ENCODE measurements around the gene MACROD2.

MACROD2 gene

GRCh38 chr20:14712302-14712739 lies 717.0 kb downstream of the MACROD2 start:
- H3K36me3 ChIP-seq (ENCODE audit: insufficient read depth, low read length) = no peaks in the 10 kb centered on the region
- H3K4me3 ChIP-seq (ENCODE audit: low read length) = no peak overlapping the region
- no peaks in the 10 kb centered on the region for H3K9me3 ChIP-seq (ENCODE audit: low read length)
- H3K27me3 ChIP-seq (ENCODE audit: insufficient read depth, low read length) = no peaks in the 10 kb centered on the region
- no peak overlapping the region for H2AFZ ChIP-seq (ENCODE audit: low read depth, low read length)
- peaks cover 23% of the 10 kb centered on the region for H3K4me1 ChIP-seq (ENCODE audit: insufficient read depth, low read length)

- H3K4me1 ChIP-seq (ENCODE audit: insufficient read depth, low read length) = peaks cover 23% of the 10 kb centered on the region
These were observed 720.1 kb downstream of the MACROD2 start for GRCh38 chr20:14715400-14715799.

GRCh38 chr20:14716351-14716801 lies 721.1 kb downstream of the MACROD2 start:
- Histone ChIP-seq H3K27me3 (ENCODE audit: insufficient read depth, low read length) (no peaks in the 10 kb centered on the region), H3K4me3 (ENCODE audit: low read length) (peak overlapping the region; percentile 2), H3K4me1 (ENCODE audit: insufficient read depth, low read length) (peaks cover 23% of the 10 kb centered on the region), H3K36me3 (ENCODE audit: insufficient read depth, low read length) (no peaks in the 10 kb centered on the region), H3K9me3 (ENCODE audit: low read length) (no peaks in the 10 kb centered on the region), H2AFZ (ENCODE audit: low read depth, low read length) (peak overlapping the region; percentile 44)

More at GRCh38 chr20:14715400-14715799, 720.1 kb downstream of the MACROD2 start:
- Histone ChIP-seq H3K36me3 (ENCODE audit: insufficient read depth, low read length) (no peaks in the 10 kb centered on the region), H3K27me3 (ENCODE audit: insufficient read depth, low read length) (no peaks in the 10 kb centered on the region), H3K4me3 (ENCODE audit: low read length) (peak overlapping the region; percentile 2), H2AFZ (ENCODE audit: low read depth, low read length) (peak overlapping the region; percentile 44), H3K9me3 (ENCODE audit: low read length) (no peaks in the 10 kb centered on the region)

- Histone ChIP-seq H3K36me3 (ENCODE audit: insufficient read depth, low read length) (no peaks in the 10 kb centered on the region), H3K27me3 (ENCODE audit: insufficient read depth, low read length) (no peaks in the 10 kb centered on the region), H3K4me1 (ENCODE audit: insufficient read depth, low read length) (peaks cover 31% of the 10 kb centered on the region), H2AFZ (ENCODE audit: low read depth, low read length) (no peak overlapping the region), H3K4me3 (ENCODE audit: low read length) (no peak overlapping the region), H3K9me3 (ENCODE audit: low read length) (no peaks in the 10 kb centered on the region)
These were observed 722.1 kb downstream of the MACROD2 start for GRCh38 chr20:14717134-14717999.

GRCh38 chr20:14720251-14720650 lies 724.9 kb downstream of the MACROD2 start:
- no peak overlapping the region for H3K4me3 ChIP-seq (ENCODE audit: low read length)
- H3K36me3 ChIP-seq (ENCODE audit: insufficient read depth, low read length) = no peaks in the 10 kb centered on the region
- H3K9me3 ChIP-seq (ENCODE audit: low read length) = no peaks in the 10 kb centered on the region
- H3K4me1 ChIP-seq (ENCODE audit: insufficient read depth, low read length) = peaks cover 23% of the 10 kb centered on the region
- no peaks in the 10 kb centered on the region for H3K27me3 ChIP-seq (ENCODE audit: insufficient read depth, low read length)
- no peak overlapping the region for H2AFZ ChIP-seq (ENCODE audit: low read depth, low read length)

- peaks cover 8% of the 10 kb centered on the region for H3K4me1 ChIP-seq (ENCODE audit: insufficient read depth, low read length)
- no peaks in the 10 kb centered on the region for H3K9me3 ChIP-seq (ENCODE audit: low read length)
- H2AFZ ChIP-seq (ENCODE audit: low read depth, low read length) = no peak overlapping the region
- no peaks in the 10 kb centered on the region for H3K36me3 ChIP-seq (ENCODE audit: insufficient read depth, low read length)
- H3K4me3 ChIP-seq (ENCODE audit: low read length) = no peak overlapping the region
- H3K27me3 ChIP-seq (ENCODE audit: insufficient read depth, low read length) = no peaks in the 10 kb centered on the region
These were observed 726.7 kb downstream of the MACROD2 start for GRCh38 chr20:14721926-14722452.

- Histone ChIP-seq H3K9me3 (ENCODE audit: low read length) (no peaks in the 10 kb centered on the region), H3K4me3 (ENCODE audit: low read length) (no peak overlapping the region), H3K4me1 (ENCODE audit: insufficient read depth, low read length) (peaks cover 8% of the 10 kb centered on the region), H3K27me3 (ENCODE audit: insufficient read depth, low read length) (no peaks in the 10 kb centered on the region), H2AFZ (ENCODE audit: low read depth, low read length) (no peak overlapping the region), H3K36me3 (ENCODE audit: insufficient read depth, low read length) (no peaks in the 10 kb centered on the region)
These were observed 728.3 kb downstream of the MACROD2 start for GRCh38 chr20:14723614-14724013.

- Histone ChIP-seq H3K4me3 (ENCODE audit: low read length) (no peak overlapping the region), H3K36me3 (ENCODE audit: insufficient read depth, low read length) (no peaks in the 10 kb centered on the region), H3K27me3 (ENCODE audit: insufficient read depth, low read length) (no peaks in the 10 kb centered on the region), H3K4me1 (ENCODE audit: insufficient read depth, low read length) (peaks cover 8% of the 10 kb centered on the region), H2AFZ (ENCODE audit: low read depth, low read length) (no peak overlapping the region), H3K9me3 (ENCODE audit: low read length) (no peaks in the 10 kb centered on the region)
These were observed 728.7 kb downstream of the MACROD2 start for GRCh38 chr20:14724036-14724435.

- Histone ChIP-seq H2AFZ (ENCODE audit: low read depth, low read length) (no peak overlapping the region), H3K4me1 (ENCODE audit: insufficient read depth, low read length) (peaks cover 8% of the 10 kb centered on the region)
These were observed 729.2 kb downstream of the MACROD2 start for GRCh38 chr20:14724468-14724867.

GRCh38 chr20:14726591-14726990 lies 731.3 kb downstream of the MACROD2 start:
- H3K36me3 ChIP-seq (ENCODE audit: insufficient read depth, low read length) = no peaks in the 10 kb centered on the region
- H3K4me3 ChIP-seq (ENCODE audit: low read length) = no peak overlapping the region
- peaks cover 10% of the 10 kb centered on the region for H3K4me1 ChIP-seq (ENCODE audit: insufficient read depth, low read length)
- no peaks in the 10 kb centered on the region for H3K9me3 ChIP-seq (ENCODE audit: low read length)
- H3K27me3 ChIP-seq (ENCODE audit: insufficient read depth, low read length) = no peaks in the 10 kb centered on the region
- H2AFZ ChIP-seq (ENCODE audit: low read depth, low read length) = no peak overlapping the region

More at GRCh38 chr20:14724468-14724867, 729.2 kb downstream of the MACROD2 start:
- Histone ChIP-seq H3K27me3 (ENCODE audit: insufficient read depth, low read length) (no peaks in the 10 kb centered on the region), H3K9me3 (ENCODE audit: low read length) (no peaks in the 10 kb centered on the region), H3K4me3 (ENCODE audit: low read length) (no peak overlapping the region), H3K36me3 (ENCODE audit: insufficient read depth, low read length) (no peaks in the 10 kb centered on the region)

- Histone ChIP-seq H3K4me3 (ENCODE audit: low read length) (no peak overlapping the region), H3K4me1 (ENCODE audit: insufficient read depth, low read length) (peaks cover 12% of the 10 kb centered on the region), H3K27me3 (ENCODE audit: insufficient read depth, low read length) (no peaks in the 10 kb centered on the region), H3K36me3 (ENCODE audit: insufficient read depth, low read length) (no peaks in the 10 kb centered on the region), H2AFZ (ENCODE audit: low read depth, low read length) (no peak overlapping the region), H3K9me3 (ENCODE audit: low read length) (no peaks in the 10 kb centered on the region)
These were observed 732.3 kb downstream of the MACROD2 start for GRCh38 chr20:14727485-14728150.

- no peaks in the 10 kb centered on the region for H3K36me3 ChIP-seq (ENCODE audit: insufficient read depth, low read length)
- no peak overlapping the region for H2AFZ ChIP-seq (ENCODE audit: low read depth, low read length)
- H3K27me3 ChIP-seq (ENCODE audit: insufficient read depth, low read length) = no peaks in the 10 kb centered on the region
- H3K4me3 ChIP-seq (ENCODE audit: low read length) = no peak overlapping the region
- peaks cover 24% of the 10 kb centered on the region for H3K4me1 ChIP-seq (ENCODE audit: insufficient read depth, low read length)
- no peaks in the 10 kb centered on the region for H3K9me3 ChIP-seq (ENCODE audit: low read length)
These were observed 734.1 kb downstream of the MACROD2 start for GRCh38 chr20:14729390-14729789.

GRCh38 chr20:14732343-14732742 lies 737.0 kb downstream of the MACROD2 start:
- Histone ChIP-seq H3K4me1 (ENCODE audit: insufficient read depth, low read length) (peaks cover 24% of the 10 kb centered on the region), H3K27me3 (ENCODE audit: insufficient read depth, low read length) (no peaks in the 10 kb centered on the region), H3K36me3 (ENCODE audit: insufficient read depth, low read length) (no peaks in the 10 kb centered on the region), H3K4me3 (ENCODE audit: low read length) (no peak overlapping the region), H2AFZ (ENCODE audit: low read depth, low read length) (no peak overlapping the region), H3K9me3 (ENCODE audit: low read length) (no peaks in the 10 kb centered on the region)
